HAP-1 (cell line): ENCODE measurements around the gene MINAR1.

Source experiments
- DNase-seq, 2 experiments: peaks; one replicate each; pipeline ENCODE4 v3.0.0-alpha.2; 2016 to 2020; ENCODE audit warnings: low spot score in 2 of 2
- H3K27me3 ChIP-seq: fragments of 250-450 bp; sonication (Bioruptor Pico); 2 replicates; pipeline ENCODE4 v1.5.1; 2020; ENCODE audit warnings: low read depth, mild to moderate bottlenecking, moderate library complexity
- H3K36me3 ChIP-seq: fragments of 250-450 bp; sonication (Bioruptor Pico); replicated peaks from 2 replicates; pipeline ENCODE4 v1.5.1; 2020; ENCODE audit warnings: mild to moderate bottlenecking
- H3K4me1 ChIP-seq: fragments of 250-450 bp; sonication (Bioruptor Pico); 2 replicates; pipeline ENCODE4 v1.5.1; 2020; ENCODE audit warnings: mild to moderate bottlenecking
- H3K4me3 ChIP-seq: fragments of 250-450 bp; sonication (Bioruptor Pico); 2 replicates; pipeline ENCODE4 v1.5.1; 2020; ENCODE audit warnings: mild to moderate bottlenecking, moderate library complexity
- H3K9me3 ChIP-seq: fragments of 250-450 bp; sonication (Bioruptor Pico); 2 replicates; pipeline ENCODE4 v1.5.1; 2020; ENCODE audit warnings: mild to moderate bottlenecking, moderate library complexity
- in situ Hi-C: fragments of 300-500 bp; cut with MboI; formaldehyde crosslinking; loops from 3 replicates; pipeline ENCODE4 v1.14.3; 2020; ENCODE audit warnings: low sequenced_read_pairs, inconsistent platforms, mixed read lengths

MINAR1 gene

GRCh38 chr15:79437275-79438000 is 5.3 kb downstream of the MINAR1 start:
- no peaks in the 10 kb centered on the region for H3K4me1 ChIP-seq
- no peaks in the 10 kb centered on the region for H3K9me3 ChIP-seq
- in situ Hi-C loops = no loop called here

GRCh38 chr15:79439236-79439635 is 7.1 kb downstream of the MINAR1 start:
- Histone ChIP-seq H3K36me3 (no peaks in the 10 kb centered on the region), H3K4me3 (no peak overlapping the region), H3K27me3 (no peaks in the 10 kb centered on the region), H3K4me1 (no peaks in the 10 kb centered on the region), H3K9me3 (no peaks in the 10 kb centered on the region)
- no peak for DNase-seq
- in situ Hi-C loops = no loop called here

More at GRCh38 chr15:79437275-79438000, 5.3 kb downstream of the MINAR1 start:
- no peak overlapping the region for H3K4me3 ChIP-seq
- no peak for DNase-seq
- peaks cover 17% of the 10 kb centered on the region for H3K27me3 ChIP-seq
- H3K36me3 ChIP-seq = no peaks in the 10 kb centered on the region

GRCh38 chr15:79440355-79440908 is 8.3 kb downstream of the MINAR1 start:
- Histone ChIP-seq H3K4me1 (no peaks in the 10 kb centered on the region), H3K36me3 (no peaks in the 10 kb centered on the region), H3K4me3 (no peak overlapping the region), H3K9me3 (no peaks in the 10 kb centered on the region), H3K27me3 (no peaks in the 10 kb centered on the region)
- no peak for DNase-seq
- in situ Hi-C loops = no loop called here

GRCh38 chr15:79442911-79443310 is 10.8 kb downstream of the MINAR1 start:
- H3K36me3 ChIP-seq = no peaks in the 10 kb centered on the region
- in situ Hi-C loops = no loop called here
- H3K4me1 ChIP-seq = no peaks in the 10 kb centered on the region
- H3K4me3 ChIP-seq = no peak overlapping the region
- H3K9me3 ChIP-seq = peaks cover 8% of the 10 kb centered on the region; the same call in 1 of the 2 replicates
- H3K27me3 ChIP-seq = no peaks in the 10 kb centered on the region
- DNase-seq = no peak

GRCh38 chr15:79447060-79447459 is 14.9 kb downstream of the MINAR1 start:
- in situ Hi-C loops = no loop called here
- Histone ChIP-seq H3K27me3 (peaks cover 5% of the 10 kb centered on the region; the same call in 1 of the 2 replicates), H3K36me3 (no peaks in the 10 kb centered on the region), H3K4me3 (no peak overlapping the region), H3K9me3 (peaks cover 8% of the 10 kb centered on the region; the same call in 1 of the 2 replicates), H3K4me1 (no peaks in the 10 kb centered on the region)
- DNase-seq = no peak

GRCh38 chr15:79450648-79451047 is 18.5 kb downstream of the MINAR1 start:
- H3K4me3 ChIP-seq = no peak overlapping the region
- peaks cover 8% of the 10 kb centered on the region; the same call in 1 of the 2 replicates for H3K9me3 ChIP-seq
- H3K27me3 ChIP-seq = peaks cover 5% of the 10 kb centered on the region; the same call in 1 of the 2 replicates
- in situ Hi-C loops = no loop called here
- no peaks in the 10 kb centered on the region for H3K36me3 ChIP-seq
- H3K4me1 ChIP-seq = no peaks in the 10 kb centered on the region
- no peak for DNase-seq

- in situ Hi-C loops = no loop called here
- H3K4me1 ChIP-seq = no peaks in the 10 kb centered on the region
- no peaks in the 10 kb centered on the region for H3K36me3 ChIP-seq
- DNase-seq = no peak
- no peak overlapping the region for H3K4me3 ChIP-seq
- H3K9me3 ChIP-seq = peaks cover 8% of the 10 kb centered on the region; the same call in 1 of the 2 replicates
- H3K27me3 ChIP-seq = peaks cover 5% of the 10 kb centered on the region; the same call in 1 of the 2 replicates
Measured at GRCh38 chr15:79451361-79451999, 19.3 kb downstream of the MINAR1 start.

- in situ Hi-C loops = no loop called here
Measured at GRCh38 chr15:79452244-79453051, 20.3 kb downstream of the MINAR1 start.

GRCh38 chr15:79453446-79453845 is 21.3 kb downstream of the MINAR1 start:
- no peaks in the 10 kb centered on the region for H3K9me3 ChIP-seq
- no peaks in the 10 kb centered on the region for H3K36me3 ChIP-seq
- peaks cover 5% of the 10 kb centered on the region; the same call in 1 of the 2 replicates for H3K27me3 ChIP-seq
- in situ Hi-C loops = no loop called here
- H3K4me3 ChIP-seq = no peak overlapping the region
- no peaks in the 10 kb centered on the region for H3K4me1 ChIP-seq
- no peak for DNase-seq

More at GRCh38 chr15:79452244-79453051, 20.3 kb downstream of the MINAR1 start:
- no peaks in the 10 kb centered on the region for H3K36me3 ChIP-seq
- H3K27me3 ChIP-seq = peaks cover 5% of the 10 kb centered on the region; the same call in 1 of the 2 replicates
- no peak for DNase-seq
- H3K4me3 ChIP-seq = no peak overlapping the region
- H3K4me1 ChIP-seq = no peaks in the 10 kb centered on the region
- H3K9me3 ChIP-seq = no peaks in the 10 kb centered on the region

GRCh38 chr15:79454063-79454462 is 21.9 kb downstream of the MINAR1 start:
- no peaks in the 10 kb centered on the region for H3K4me1 ChIP-seq
- in situ Hi-C loops = no loop called here
- no peaks in the 10 kb centered on the region for H3K9me3 ChIP-seq
- no peak for DNase-seq
- H3K4me3 ChIP-seq = no peak overlapping the region
- no peaks in the 10 kb centered on the region for H3K36me3 ChIP-seq
- no peaks in the 10 kb centered on the region for H3K27me3 ChIP-seq

GRCh38 chr15:79455361-79455760 is 23.2 kb downstream of the MINAR1 start:
- DNase-seq = no peak
- H3K36me3 ChIP-seq = no peaks in the 10 kb centered on the region
- no peak overlapping the region for H3K4me3 ChIP-seq
- H3K4me1 ChIP-seq = no peaks in the 10 kb centered on the region
- H3K27me3 ChIP-seq = no peaks in the 10 kb centered on the region
- H3K9me3 ChIP-seq = no peaks in the 10 kb centered on the region
- in situ Hi-C loops = no loop called here

GRCh38 chr15:79455943-79456342 is 23.8 kb downstream of the MINAR1 start:
- no peak for DNase-seq
- H3K9me3 ChIP-seq = no peaks in the 10 kb centered on the region
- H3K36me3 ChIP-seq = no peaks in the 10 kb centered on the region
- H3K27me3 ChIP-seq = no peaks in the 10 kb centered on the region
- no peaks in the 10 kb centered on the region for H3K4me1 ChIP-seq
- in situ Hi-C loops = no loop called here
- H3K4me3 ChIP-seq = no peak overlapping the region

- Histone ChIP-seq H3K4me3 (no peak overlapping the region), H3K27me3 (no peaks in the 10 kb centered on the region), H3K36me3 (no peaks in the 10 kb centered on the region), H3K4me1 (no peaks in the 10 kb centered on the region), H3K9me3 (no peaks in the 10 kb centered on the region)
- no peak for DNase-seq
- in situ Hi-C loops = no loop called here
Measured at GRCh38 chr15:79458491-79458890, 26.4 kb downstream of the MINAR1 start.
